CD4-positive, alpha-beta T cell (primary cell): ENCODE results near the gene APBA2. TPM values are rescaled to one million over a fixed set of nuclear protein-coding genes. Genes with fewer than 3 reads are reported as not detected.
"Not testable (repeated sequence)": the region's sequence is repeated elsewhere in the genome, so short reads cannot be mapped to it uniquely, and the experiment has no call there.

ENCODE experiments used
- ATAC-seq: fragments of 200-7000 bp; cut with Tn5 transposase; one replicate; pipeline ENCODE4 v1.10.0; 2022; ENCODE audit warnings: mild to moderate bottlenecking; ENCODE audit not compliant: poor library complexity
- CTCF ChIA-PET: fragments of 350-600 bp; sonication (Branson Sonifier 250); formaldehyde crosslinking; loops from one replicate; lab custom pipeline; 2021; ENCODE audit warnings: antibody characterized with exemption, inconsistent platforms; lab: Charles Lee
- POLR2A ChIA-PET: fragments of 350-600 bp; sonication (Branson Sonifier 250); formaldehyde crosslinking; loops from one replicate; lab custom pipeline; 2021; ENCODE audit warnings: antibody characterized with exemption, inconsistent platforms; lab: Charles Lee
- DNase-seq, 14 experiments: peaks; one replicate each; pipeline ENCODE4 v3.0.0-alpha.2; 2013 to 2020; ENCODE audit warnings: mixed read lengths in 2 of 14
- H3K27ac ChIP-seq, 2 donors: one replicate each; pipeline versions ENCODE4 v1.5.1 to v1.7.0; 2013; ENCODE audit warnings: low read length in 2 of 2, low read depth in 1 of 2, mild to moderate bottlenecking in 1 of 2
- H3K27me3 ChIP-seq, 2 experiments: 1 replicate in 1 of 2; 2 replicates in 1 of 2; pipeline versions ENCODE4 v1.6.1 to v1.7.0; 2013; ENCODE audit warnings: low read length in 2 of 2, control low read depth in 1 of 2, mild to moderate bottlenecking in 1 of 2, moderate library complexity in 1 of 2; ENCODE audit not compliant: insufficient read depth in 2 of 2, control insufficient read depth in 1 of 2
- H3K36me3 ChIP-seq: one replicate; pipeline ENCODE4 v1.6.1; 2013; ENCODE audit warnings: low read length, control low read depth; ENCODE audit not compliant: insufficient read depth
- H3K4me1 ChIP-seq: one replicate; pipeline ENCODE4 v1.6.1; 2013; ENCODE audit warnings: low read length, control low read depth; ENCODE audit not compliant: insufficient read depth
- H3K4me3 ChIP-seq: one replicate; pipeline ENCODE4 v1.5.1; 2013; ENCODE audit warnings: mild to moderate bottlenecking, low read length, moderate library complexity
- H3K9me3 ChIP-seq, 2 experiments: 1 replicate in 1 of 2; 2 replicates in 1 of 2; pipeline versions ENCODE4 v1.6.1 to v1.7.0; 2013; ENCODE audit warnings: low read length in 2 of 2, mild to moderate bottlenecking in 2 of 2, control low read depth in 1 of 2, moderate library complexity in 1 of 2; ENCODE audit not compliant: control insufficient read depth in 1 of 2, insufficient read depth in 1 of 2
- H3K27ac Mint-ChIP-seq: one replicate; pipeline ENCODE4 v1.8.0; 2020; ENCODE audit warnings: mixed read lengths
- H3K27me3 Mint-ChIP-seq: one replicate; pipeline ENCODE4 v1.8.0; 2021; ENCODE audit warnings: mixed read lengths
- H3K36me3 Mint-ChIP-seq: one replicate; pipeline ENCODE4 v1.8.0; 2021; ENCODE audit warnings: low read depth, mixed read lengths
- H3K4me1 Mint-ChIP-seq: one replicate; pipeline ENCODE4 v1.8.0; 2021; ENCODE audit warnings: low read depth, mixed read lengths
- H3K4me3 Mint-ChIP-seq: one replicate; pipeline ENCODE4 v1.8.0; 2020; ENCODE audit warnings: mild to moderate bottlenecking, mixed read lengths
- H3K9me3 Mint-ChIP-seq: one replicate; pipeline ENCODE4 v1.8.0; 2020; ENCODE audit warnings: mixed read lengths
- CTCF ChIP-seq: fragments of 200-600 bp; IDR thresholded peaks from one replicate; pipeline ENCODE4 v1.8.0; 2022; ENCODE audit warnings: antibody characterized with exemption, mild to moderate bottlenecking
- intact Hi-C, 2 experiments: fragments of 100-400 bp; cut with DNase I in 1 of 2; cut with micrococcal nuclease in 1 of 2; formaldehyde crosslinking; loops; one replicate each; pipeline versions ENCODE4 v1.15.1 to v1.9.0; 2023 to 2025; cut with DNase I, micrococcal nuclease
- total RNA-seq, 174 experiments: library from RNA in 2 of 174; stranded (reverse) in 2 of 174; gene quantifications; one replicate each; pipeline ENCODE4 v1.2.3 and lab custom pipeline; 2021 to 2026

The APBA2 gene
- total RNA-seq, 2 experiments from 2014 or later = 123 to 126 TPM

- peaks cover 76% of the 10 kb centered on the region for H3K4me1 ChIP-seq
- Mint-ChIP-seq H3K36me3 (peaks cover 10% of the 10 kb centered on the region), H3K4me3 (peak overlapping the region; percentile 63), H3K27me3 (no peaks in the 10 kb centered on the region), H3K4me1 (peaks cover 72% of the 10 kb centered on the region), H3K9me3 (no peaks in the 10 kb centered on the region), H3K27ac (peak overlapping the region; percentile 99)
- intact Hi-C loops = loop anchor here in 1 of 2 experiments (5.0 kb wide), 1 partner anchor 48 kb away; no protein-coding TSS in a partner anchor
- POLR2A ChIA-PET = interaction anchor here (2.8 kb wide), 1 partner anchor 13 kb away, joined by 13 read pairs; no protein-coding TSS in a partner anchor
- DNase-seq = no peak
- peak overlapping the region; percentile 57 to 70 for H3K27ac ChIP-seq
- peaks cover 0 to 2% of the 10 kb centered on the region in 2 experiments for H3K27me3 ChIP-seq
- no peak for TF ChIP-seq CTCF
- ATAC-seq = no peak
- H3K36me3 ChIP-seq = no peaks in the 10 kb centered on the region
- no peaks in the 10 kb centered on the region for H3K9me3 ChIP-seq
- CTCF ChIA-PET = no interaction called here
- no peak overlapping the region for H3K4me3 ChIP-seq
Observed at GRCh38 chr15:28889346-28889745, 3.6 kb downstream of the APBA2 start.

GRCh38 chr15:28889871-28890270 is 4.1 kb downstream of the APBA2 start:
- H3K36me3 Mint-ChIP-seq = peaks cover 13% of the 10 kb centered on the region
- H3K4me3 ChIP-seq, CTCF ChIA-PET, H3K36me3 ChIP-seq, H3K9me3 ChIP-seq, H3K9me3 Mint-ChIP-seq, DNase-seq, ATAC-seq, H3K27me3 ChIP-seq, H3K27me3 Mint-ChIP-seq: not testable (repeated sequence)
- peak overlapping the region; percentile 99 for H3K27ac Mint-ChIP-seq
- Histone ChIP-seq H3K4me1 (peaks cover 74% of the 10 kb centered on the region), H3K27ac (peak overlapping the region; percentile 57 to 70)
- peaks cover 77% of the 10 kb centered on the region for H3K4me1 Mint-ChIP-seq
- POLR2A ChIA-PET = interaction anchor here (1.5 to 2.8 kb wide), 3 partner anchors 13 to 51 kb away, joined by 3 to 13 read pairs (median 12); no protein-coding TSS in a partner anchor
- intact Hi-C loops = loop anchor here (2.0 to 5.0 kb wide), 3 partner anchors 47 to 381 kb away; no protein-coding TSS in a partner anchor
- H3K4me3 Mint-ChIP-seq = peak overlapping the region; percentile 63

- H3K9me3 ChIP-seq, H3K4me3 ChIP-seq, H3K27me3 ChIP-seq, H3K9me3 Mint-ChIP-seq, CTCF ChIA-PET, H3K36me3 ChIP-seq, H3K27me3 Mint-ChIP-seq, DNase-seq: not testable (repeated sequence)
- Mint-ChIP-seq H3K36me3 (peaks cover 13% of the 10 kb centered on the region), H3K4me3 (peak overlapping the region; percentile 63), H3K4me1 (peaks cover 77% of the 10 kb centered on the region), H3K27ac (peak overlapping the region; percentile 99)
- peak; percentile 4 for ATAC-seq
- H3K4me1 ChIP-seq = peaks cover 73% of the 10 kb centered on the region
- POLR2A ChIA-PET = interaction anchor here (0.6 to 2.8 kb wide), 4 partner anchors 12 to 51 kb away, joined by 3 to 13 read pairs (median 8); no protein-coding TSS in a partner anchor
- peak overlapping the region; percentile 57 to 70 for H3K27ac ChIP-seq
- intact Hi-C loops = loop anchor here in 1 of 2 experiments (2.0 kb wide), 2 partner anchors 49 to 381 kb away; no protein-coding TSS in a partner anchor
Observed at GRCh38 chr15:28890291-28890690, 4.5 kb downstream of the APBA2 start.

- peak in 5 of 14 experiments; percentile 33 to 73 (median 63) for DNase-seq
- intact Hi-C loops = loop anchor here in 1 of 2 experiments (2.0 kb wide), 2 partner anchors 48 to 380 kb away; no protein-coding TSS in a partner anchor
- Histone ChIP-seq H3K4me3 (no peak overlapping the region), H3K27me3 (peaks cover 0 to 2% of the 10 kb centered on the region in 2 experiments), H3K36me3 (no peaks in the 10 kb centered on the region), H3K4me1 (peaks cover 76% of the 10 kb centered on the region), H3K27ac (peak overlapping the region; percentile 57 to 70), H3K9me3 (no peaks in the 10 kb centered on the region)
- Mint-ChIP-seq H3K9me3 (no peaks in the 10 kb centered on the region), H3K27ac (peak overlapping the region; percentile 99), H3K4me1 (peaks cover 82% of the 10 kb centered on the region), H3K36me3 (peaks cover 13% of the 10 kb centered on the region), H3K27me3 (no peaks in the 10 kb centered on the region), H3K4me3 (peak overlapping the region; percentile 63)
- no peak for TF ChIP-seq CTCF
- ChIA-PET POLR2A (interaction anchor here (0.6 to 2.8 kb wide), 5 partner anchors 12 to 57 kb away, joined by 3 to 13 read pairs (median 3); no protein-coding TSS in a partner anchor), CTCF (interaction anchor here (0.9 kb wide), 1 partner anchor 61 kb away, joined by 4 read pairs; no protein-coding TSS in a partner anchor)
- ATAC-seq = peak; percentile 73
Observed at GRCh38 chr15:28890711-28891495, 5.1 kb downstream of the APBA2 start.
